IMR-90 (cell line): ENCODE data around the gene SMARCA4. TPM values are rescaled to one million over a fixed set of nuclear protein-coding genes. Genes with fewer than 3 reads are reported as not detected.

Experiments used
- ATAC-seq: fragments of 200-7000 bp; cut with Tn5 transposase; 2 replicates; pipeline ENCODE4 v1.9.1; 2020; ENCODE audit warnings: low read depth, mild to moderate bottlenecking, moderate library complexity
- BruUV-seq: library from RNA; stranded (reverse); fragments of 400-500 nt; replicated peaks from 2 replicates; lab custom pipeline; 2021; lab: Mats Ljungman, UMichigan
- CTCF ChIA-PET: fragments of 300-600 bp; formaldehyde crosslinking; extraction: SDS; loops from one replicate; lab custom pipeline; 2021; ENCODE audit warnings: antibody characterized with exemption; lab: Yijun Ruan, JAX
- POLR2A ChIA-PET: fragments of 300-600 bp; sonication (Branson Sonifier 250); formaldehyde crosslinking; loops from one replicate; lab custom pipeline; 2022; ENCODE audit warnings: antibody characterized with exemption; ENCODE audit not compliant: unreplicated experiment; lab: Charles Lee
- DNase-seq: peaks from one replicate; pipeline ENCODE4 v3.0.0; 2013
- H2AFZ ChIP-seq: replicated peaks from 2 replicates; pipeline ENCODE3; 2013; ENCODE audit warnings: low read length, mild to moderate bottlenecking; ENCODE audit not compliant: poor library complexity
- H2AK5ac ChIP-seq: 2 replicates; pipeline ENCODE4 v1.6.1; 2013; ENCODE audit warnings: low read depth, low read length, inconsistent platforms
- H2AK9ac ChIP-seq: replicated peaks from 2 replicates; pipeline ENCODE3; 2013; ENCODE audit warnings: mild to moderate bottlenecking, low read depth, low read length, moderate library complexity; ENCODE audit not compliant: poor library complexity
- H2BK120ac ChIP-seq: 2 replicates; pipeline ENCODE4 v1.6.1; 2013; ENCODE audit warnings: low read depth, low read length, inconsistent platforms
- H2BK15ac ChIP-seq: 3 replicates; pipeline ENCODE4 v1.6.1; 2013; ENCODE audit warnings: low read depth, low read length, inconsistent platforms
- H2BK20ac ChIP-seq: 2 replicates; pipeline ENCODE4 v1.6.1; 2013; ENCODE audit warnings: low read depth, mild to moderate bottlenecking, inconsistent platforms, low read length, moderate library complexity
- H2BK5ac ChIP-seq: 2 replicates; pipeline ENCODE4 v1.6.1; 2013; ENCODE audit warnings: mild to moderate bottlenecking, low read depth, low read length, inconsistent platforms; ENCODE audit not compliant: poor library complexity, severe bottlenecking
- H3K14ac ChIP-seq: replicated peaks from 2 replicates; pipeline ENCODE4 v1.6.1; 2013; ENCODE audit warnings: low read depth, low read length, inconsistent platforms
- H3K18ac ChIP-seq: 2 replicates; pipeline ENCODE4 v1.6.1; 2013; ENCODE audit warnings: low read depth, low read length, control low read depth
- H3K23ac ChIP-seq: 2 replicates; pipeline ENCODE4 v1.6.1; 2013; ENCODE audit warnings: low read depth, low read length, inconsistent platforms
- H3K27ac ChIP-seq: 2 replicates; pipeline ENCODE4 v1.5.1; 2013; ENCODE audit warnings: mild to moderate bottlenecking, control low read depth, low read length; ENCODE audit not compliant: insufficient read depth
- H3K27me3 ChIP-seq: 2 replicates; pipeline ENCODE4 v1.6.1; 2013; ENCODE audit warnings: low read length; ENCODE audit not compliant: control insufficient read depth, insufficient read depth
- H3K36me3 ChIP-seq: 2 replicates; pipeline ENCODE4 v1.6.1; 2013; ENCODE audit warnings: low read length, mixed read lengths; ENCODE audit not compliant: control insufficient read depth, insufficient read depth
- H3K4ac ChIP-seq: 2 replicates; pipeline ENCODE4 v1.6.1; 2013; ENCODE audit warnings: low read depth, low read length, inconsistent platforms
- H3K4me1 ChIP-seq: 2 replicates; pipeline ENCODE4 v1.6.1; 2013; ENCODE audit warnings: low read length, mixed read lengths; ENCODE audit not compliant: control insufficient read depth, insufficient read depth
- H3K4me2 ChIP-seq: 2 replicates; pipeline ENCODE4 v1.6.1; 2013; ENCODE audit warnings: low read depth, mild to moderate bottlenecking, control low read depth, low read length, moderate library complexity
- H3K4me3 ChIP-seq: 2 replicates; pipeline ENCODE4 v1.5.1; 2013; ENCODE audit warnings: low read depth, mild to moderate bottlenecking, control low read depth, low read length, moderate library complexity; ENCODE audit not compliant: insufficient read depth
- H3K56ac ChIP-seq: 2 replicates; pipeline ENCODE4 v1.6.1; 2013; ENCODE audit warnings: low read length, inconsistent platforms; ENCODE audit not compliant: insufficient read depth; ENCODE audit errors: extremely low read depth
- H3K79me1 ChIP-seq, 2 experiments: 2 replicates each; pipeline ENCODE4 v1.6.1; 2013; ENCODE audit warnings: low read length in 2 of 2, inconsistent platforms in 1 of 2, low read depth in 1 of 2
- H3K9ac ChIP-seq: 2 replicates; pipeline ENCODE4 v1.6.1; 2013; ENCODE audit warnings: low read depth, low read length, control low read depth
- H3K9me1 ChIP-seq: 2 replicates; pipeline ENCODE4 v1.6.1; 2013; ENCODE audit warnings: low read length, inconsistent platforms; ENCODE audit not compliant: insufficient read depth
- H3K9me3 ChIP-seq: 2 replicates; pipeline ENCODE4 v1.6.1; 2013; ENCODE audit warnings: low read length; ENCODE audit not compliant: control insufficient read depth, insufficient read depth
- H4K20me1 ChIP-seq: 2 replicates; pipeline ENCODE4 v1.6.1; 2013; ENCODE audit warnings: low read length, inconsistent platforms; ENCODE audit not compliant: insufficient read depth
- H4K5ac ChIP-seq: 2 replicates; pipeline ENCODE4 v1.6.1; 2013; ENCODE audit warnings: mild to moderate bottlenecking, low read depth, low read length, control low read depth
- H4K8ac ChIP-seq, 2 experiments: 2 replicates each; pipeline ENCODE4 v1.6.1; 2013; ENCODE audit warnings: low read depth in 2 of 2, low read length in 2 of 2, control low read depth in 1 of 2, inconsistent platforms in 1 of 2
- H4K91ac ChIP-seq: 2 replicates; pipeline ENCODE4 v1.6.1; 2013; ENCODE audit warnings: low read depth, low read length, inconsistent platforms; ENCODE audit not compliant: insufficient read depth
- BHLHE40 ChIP-seq: fragments of 150-350 bp; IDR thresholded peaks from 2 replicates; pipeline ENCODE4 v1.6.1; 2016; ENCODE audit warnings: mild to moderate bottlenecking, low read depth, low read length
- CEBPB ChIP-seq: IDR thresholded peaks from 2 replicates; pipeline ENCODE4 v1.6.1; 2012; ENCODE audit warnings: low read depth, low read length, improper control_type of control experiment
- CHD1 ChIP-seq: IDR thresholded peaks from 2 replicates; pipeline ENCODE4 v1.6.1; 2012; ENCODE audit warnings: low read depth, low read length, improper control_type of control experiment
- CTCF ChIP-seq: conservative IDR thresholded peaks from 2 replicates; pipeline ENCODE4 v1.5.1; 2012; ENCODE audit warnings: mild to moderate bottlenecking, low read depth, low read length, improper control_type of control experiment
- ELK1 ChIP-seq: fragments of 150-350 bp; IDR thresholded peaks from 2 replicates; pipeline ENCODE4 v1.6.1; 2016; ENCODE audit warnings: low read depth, mild to moderate bottlenecking, low read length, moderate library complexity, borderline replicate concordance
- FOS ChIP-seq: fragments of 150-350 bp; IDR thresholded peaks from 2 replicates; pipeline ENCODE4 v1.6.1; 2016; ENCODE audit warnings: low read depth, low read length
- MAFK ChIP-seq: IDR thresholded peaks from 2 replicates; pipeline ENCODE4 v1.6.1; 2012; ENCODE audit warnings: low read depth, low read length, improper control_type of control experiment
- MAZ ChIP-seq: IDR thresholded peaks from 2 replicates; pipeline ENCODE4 v1.6.1; 2012; ENCODE audit warnings: low read depth, mild to moderate bottlenecking, low read length, improper control_type of control experiment, moderate library complexity, borderline replicate concordance
- MXI1 ChIP-seq: IDR thresholded peaks from 2 replicates; pipeline ENCODE4 v1.6.1; 2012; ENCODE audit warnings: low read depth, mild to moderate bottlenecking, low read length, moderate library complexity, borderline replicate concordance
- NFE2L2 ChIP-seq: fragments of 150-350 bp; IDR thresholded peaks from 2 replicates; pipeline ENCODE4 v1.6.1; 2016; ENCODE audit warnings: low read depth, mild to moderate bottlenecking, low read length
- POLR2A ChIP-seq: IDR thresholded peaks from 2 replicates; pipeline ENCODE4 v1.6.1; 2012; ENCODE audit warnings: mild to moderate bottlenecking, low read depth, low read length
- RAD21 ChIP-seq: IDR thresholded peaks from 2 replicates; pipeline ENCODE4 v1.6.1; 2012; ENCODE audit warnings: low read length, improper control_type of control experiment
- RCOR1 ChIP-seq: IDR thresholded peaks from 2 replicates; pipeline ENCODE4 v1.6.1; 2012; ENCODE audit warnings: mild to moderate bottlenecking, low read length, improper control_type of control experiment; ENCODE audit not compliant: insufficient replicate concordance
- RFX5 ChIP-seq: IDR thresholded peaks from 2 replicates; pipeline ENCODE4 v1.8.0; 2012; ENCODE audit warnings: low read depth, mild to moderate bottlenecking, low read length, moderate library complexity
- SMC3 ChIP-seq: fragments of 150-350 bp; IDR thresholded peaks from 2 replicates; pipeline ENCODE4 v1.6.1; 2016; ENCODE audit warnings: low read depth, mild to moderate bottlenecking, antibody characterized with exemption, low read length, moderate library complexity
- WGBS, 2 experiments: methylation state at CpG; one replicate each; pipeline versions ENCODE4 v1.1.5 to v1.1.7; 2013; ENCODE audit warnings: missing lambda C conversion rate in 2 of 2; ENCODE audit not compliant: insufficient read length in 1 of 2; ENCODE audit errors: extremely low coverage in 2 of 2; 5-methylcytosine and 5-hydroxymethylcytosine counted together
- dilution Hi-C: fragments of 300-500 bp; cut with HindIII; formaldehyde crosslinking; loops from one replicate; pipeline ENCODE4 v1.14.3; 2018; ENCODE audit warnings: low sequenced_read_pairs; ENCODE audit not compliant: unreplicated experiment
- in situ Hi-C: fragments of 300-500 bp; cut with MboI; formaldehyde crosslinking; loops from 3 replicates; pipeline ENCODE4 v1.14.3; 2019; ENCODE audit warnings: low sequenced_read_pairs, inconsistent platforms, mixed read lengths
- intact Hi-C: fragments of 100-400 bp; cut with micrococcal nuclease; formaldehyde crosslinking; loops from 2 replicates; pipeline ENCODE4 v1.10.0; 2022
- polyA plus RNA-seq, 3 experiments: library from polyadenylated mRNA; depleted of rRNA; stranded (reverse); fragments of >200 nt; gene quantifications; 2 replicates each; pipeline ENCODE4 v1.2.3, GENCODE V29; 2012; ENCODE audit warnings: low replicate concordance in 1 of 3
- total RNA-seq: library from RNA; depleted of rRNA; stranded (reverse); fragments of >200 nt; gene quantifications from 2 replicates; pipeline ENCODE4 v1.2.3, GENCODE V29; 2012

Gene SMARCA4
- total and polyA plus RNA-seq, 2 of the 4 experiments (the other 2 are of a cell fraction), result 41.4 to 85.6 TPM

GRCh38 chr19:11020423-11020822, 59.6 kb downstream of the SMARCA4 start:
- Histone ChIP-seq H4K20me1 (0 out of 2 replicates have a peak, but pooled peaks cover under 1% of the 10 kb centered on the region), H3K36me3 (peaks cover 89% of the 10 kb centered on the region)

More at GRCh38 chr19:11020423-11020822, 59.6 kb downstream of the SMARCA4 start:
- WGBS, 2 experiments, result no CpG with 5 or more reads among the region's 6 CpGs
- H2AK5ac ChIP-seq, result no peak overlapping the region
- no peak overlapping the region for H3K9ac ChIP-seq
- H2BK20ac ChIP-seq, result no peak overlapping the region
- POLR2A ChIA-PET, result no interaction called here
- H3K27ac ChIP-seq, result no peak overlapping the region
- H3K9me1 ChIP-seq, result no peaks in the 10 kb centered on the region
- H2AFZ ChIP-seq, result no peak overlapping the region
- no peak overlapping the region for H4K91ac ChIP-seq
- no peak overlapping the region for H4K8ac ChIP-seq
- dilution Hi-C loops, result no loop called here
- ATAC-seq (no peak), DNase-seq (no peak)
- no TSS peak for BruUV-seq
- in situ Hi-C loops, result no loop called here
- H2AK9ac ChIP-seq, result no peak overlapping the region
- peaks cover 4 to 12% of the 10 kb centered on the region in 2 experiments; a peak in 2 of 4 replicates for H3K79me1 ChIP-seq
- H3K4ac ChIP-seq, result no peak overlapping the region
- H3K4me2 ChIP-seq, result no peak overlapping the region
- H3K23ac ChIP-seq, result no peak overlapping the region
- no peak overlapping the region for H2BK15ac ChIP-seq
- CTCF ChIA-PET, result interaction anchor here (0.6 kb wide), 1 partner anchor 71 kb away, joined by 3 read pairs; no protein-coding TSS in a partner anchor
- H3K27me3 ChIP-seq, result no peaks in the 10 kb centered on the region
- H3K18ac ChIP-seq, result no peak overlapping the region
- H3K14ac ChIP-seq, result no peak overlapping the region
- H2BK120ac ChIP-seq, result no peak overlapping the region
- no peak overlapping the region for H3K4me3 ChIP-seq
- intact Hi-C loops, result no loop called here
- no peak overlapping the region for H4K5ac ChIP-seq
- H3K56ac ChIP-seq, result no peak overlapping the region
- H2BK5ac ChIP-seq, result no peak overlapping the region
- no peaks in the 10 kb centered on the region for H3K9me3 ChIP-seq
- TF ChIP-seq POLR2A (no peak), MXI1 (no peak), FOS (no peak), NFE2L2 (no peak), CEBPB (no peak), ELK1 (no peak), RCOR1 (no peak), CTCF (no peak), MAFK (no peak), BHLHE40 (no peak), SMC3 (no peak), MAZ (no peak), CHD1 (no peak), RAD21 (no peak), RFX5 (no peak)
- H3K4me1 ChIP-seq, result no peaks in the 10 kb centered on the region
